ENCODE data around the gene GRID2IP. TPM values are rescaled to one million over a fixed set of nuclear protein-coding genes. Genes with fewer than 3 reads are reported as not detected.

The GRID2IP gene
- total RNA-seq, 3 donors from 2014 or later (not counting 1 experiment from before 2014, with no cell fraction given), result 0.39 to 0.45 (median 0.40) TPM

- TF ChIP-seq CTCF (IDR thresholded peaks at IDR 0.05), result no peak
- ATAC-seq (no peak), DNase-seq (no peak)
- no peaks in the 10 kb centered on the region for H3K36me3 Mint-ChIP-seq
- H3K4me3 Mint-ChIP-seq, result no peak overlapping the region
- H3K27ac ChIP-seq (ENCODE audit: low read length), result no peak overlapping the region
- H3K27me3 Mint-ChIP-seq (ENCODE audit: low read depth in 2 of 2), result no peaks in the 10 kb centered on the region
- H3K36me3 ChIP-seq (ENCODE audit: control insufficient read depth, insufficient read depth, low read length), result no peaks in the 10 kb centered on the region
- no peaks in the 10 kb centered on the region for H3K4me1 ChIP-seq (ENCODE audit: control insufficient read depth, insufficient read depth, low read length)
- H3K27ac Mint-ChIP-seq, result no peak overlapping the region
- no peaks in the 10 kb centered on the region for H3K9me3 Mint-ChIP-seq
- WGBS (ENCODE audit: insufficient coverage), result 88% methylated on average over 19 of the region's 19 CpGs
- H3K4me1 Mint-ChIP-seq, result no peaks in the 10 kb centered on the region
- intact Hi-C loops (cut with micrococcal nuclease), result no loop called here
- no peak overlapping the region for H3K4me3 ChIP-seq (ENCODE audit: low read length)
- no peaks in the 10 kb centered on the region for H3K27me3 ChIP-seq (ENCODE audit: control insufficient read depth, insufficient read depth, low read length)
- H3K9me3 ChIP-seq (ENCODE audit: control insufficient read depth, insufficient read depth, low read length), result no peaks in the 10 kb centered on the region
Measured at GRCh38 chr7:6496842-6497636, 54.2 kb downstream of the GRID2IP start.

- no peaks in the 10 kb centered on the region for H3K9me3 Mint-ChIP-seq
- H3K4me3 Mint-ChIP-seq, result no peak overlapping the region
- WGBS (ENCODE audit: insufficient coverage), result 93% methylated on average over 6 of the region's 6 CpGs
- no peak for DNase-seq
- no peaks in the 10 kb centered on the region for H3K9me3 ChIP-seq (ENCODE audit: control insufficient read depth, insufficient read depth, low read length)
- H3K27me3 Mint-ChIP-seq (ENCODE audit: low read depth in 2 of 2), result peaks cover 0 to 3% of the 10 kb centered on the region in 2 donors
- no peaks in the 10 kb centered on the region for H3K27me3 ChIP-seq (ENCODE audit: control insufficient read depth, insufficient read depth, low read length)
- no peaks in the 10 kb centered on the region for H3K4me1 ChIP-seq (ENCODE audit: control insufficient read depth, insufficient read depth, low read length)
- H3K36me3 Mint-ChIP-seq, result no peaks in the 10 kb centered on the region
- intact Hi-C loops (cut with micrococcal nuclease), result no loop called here
- TF ChIP-seq CTCF (IDR thresholded peaks at IDR 0.05), result no peak
- no peaks in the 10 kb centered on the region for H3K4me1 Mint-ChIP-seq
- no peak for ATAC-seq
- H3K36me3 ChIP-seq (ENCODE audit: control insufficient read depth, insufficient read depth, low read length), result no peaks in the 10 kb centered on the region
- H3K27ac ChIP-seq (ENCODE audit: low read length), result no peak overlapping the region
- no peak overlapping the region for H3K27ac Mint-ChIP-seq
- no peak overlapping the region for H3K4me3 ChIP-seq (ENCODE audit: low read length)
Measured at GRCh38 chr7:6495597-6496262, 55.5 kb downstream of the GRID2IP start.

GRCh38 chr7:6494365-6494764 is 56.9 kb downstream of the GRID2IP start:
- 89% methylated on average over 2 of the region's 2 CpGs for WGBS (ENCODE audit: insufficient coverage)
- ATAC-seq (no peak), DNase-seq (no peak)
- Histone ChIP-seq H3K36me3 (ENCODE audit: control insufficient read depth, insufficient read depth, low read length) (no peaks in the 10 kb centered on the region), H3K9me3 (ENCODE audit: control insufficient read depth, insufficient read depth, low read length) (no peaks in the 10 kb centered on the region), H3K27ac (ENCODE audit: low read length) (no peak overlapping the region), H3K4me1 (ENCODE audit: control insufficient read depth, insufficient read depth, low read length) (no peaks in the 10 kb centered on the region), H3K27me3 (ENCODE audit: control insufficient read depth, insufficient read depth, low read length) (no peaks in the 10 kb centered on the region), H3K4me3 (ENCODE audit: low read length) (no peak overlapping the region)
- intact Hi-C loops (cut with micrococcal nuclease), result no loop called here
- TF ChIP-seq CTCF (IDR thresholded peaks at IDR 0.05), result no peak
- Mint-ChIP-seq H3K27ac (no peak overlapping the region), H3K36me3 (no peaks in the 10 kb centered on the region), H3K27me3 (ENCODE audit: low read depth in 2 of 2) (peaks cover 0 to 3% of the 10 kb centered on the region in 2 donors), H3K9me3 (no peaks in the 10 kb centered on the region), H3K4me3 (no peak overlapping the region), H3K4me1 (no peaks in the 10 kb centered on the region)

Measured in natural killer cell (primary cell).